ENCODE measurements around the gene MYO5B.

Gene MYO5B

DNA sequence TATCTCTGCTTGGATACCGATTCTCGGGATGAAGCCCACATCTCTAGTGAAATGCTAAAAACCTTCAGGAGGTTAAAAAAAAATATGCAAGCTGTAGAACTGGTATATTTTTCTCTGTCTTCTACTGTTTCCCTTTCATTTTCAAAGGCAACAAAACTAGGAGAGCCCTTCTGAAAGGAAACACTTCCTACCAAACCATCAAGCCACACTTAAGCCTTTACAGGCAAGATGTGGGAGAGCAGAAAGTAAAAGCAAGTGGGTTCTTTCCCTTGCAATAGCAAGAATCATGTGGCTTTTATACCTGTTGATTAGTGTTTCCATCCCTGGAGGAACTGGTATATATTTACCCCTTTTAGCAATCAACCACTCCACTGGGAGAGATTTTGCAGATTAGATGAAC lies 233.7 kb downstream of the MYO5B start:
- DNase-seq, result no peak

DNA sequence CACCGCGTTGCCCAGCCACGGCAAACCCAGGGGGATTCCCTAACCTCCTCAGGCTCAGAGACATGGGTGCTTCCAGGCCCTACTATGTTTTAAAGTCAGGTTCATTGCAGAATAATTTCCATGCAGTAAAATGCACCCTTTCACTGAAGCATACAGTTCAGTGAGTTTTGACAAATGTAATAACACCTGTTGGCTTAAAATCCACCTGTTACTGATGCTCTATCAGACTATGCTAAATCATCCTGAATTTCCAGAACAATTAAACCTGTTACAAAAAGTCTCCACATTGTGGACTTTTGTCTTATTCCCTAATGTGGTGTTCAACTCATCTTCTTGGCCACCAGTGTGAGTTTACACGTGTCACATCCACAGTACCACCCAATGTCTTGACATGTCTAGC lies 234.6 kb downstream of the MYO5B start:
- no peak for DNase-seq

DNA sequence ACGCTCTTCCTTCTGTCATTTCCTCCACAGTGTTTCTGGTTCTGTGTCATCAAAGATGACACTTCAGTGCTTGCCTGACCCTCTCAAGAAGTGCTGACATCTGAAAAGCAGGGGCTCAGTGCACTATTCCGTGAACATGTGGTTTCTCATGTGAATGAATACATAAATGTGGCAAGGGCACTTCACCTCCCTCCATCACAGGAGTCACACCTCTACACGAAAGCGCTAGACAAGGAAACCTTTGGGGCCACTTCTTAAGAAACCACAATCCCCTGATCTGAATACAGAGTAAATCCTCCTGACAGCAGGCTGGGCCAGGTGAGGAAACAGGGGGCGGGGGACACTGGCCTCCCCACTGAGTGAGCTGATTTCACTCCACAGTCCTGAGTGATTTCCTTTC lies 235.8 kb downstream of the MYO5B start:
- DNase-seq, result no peak

DNA sequence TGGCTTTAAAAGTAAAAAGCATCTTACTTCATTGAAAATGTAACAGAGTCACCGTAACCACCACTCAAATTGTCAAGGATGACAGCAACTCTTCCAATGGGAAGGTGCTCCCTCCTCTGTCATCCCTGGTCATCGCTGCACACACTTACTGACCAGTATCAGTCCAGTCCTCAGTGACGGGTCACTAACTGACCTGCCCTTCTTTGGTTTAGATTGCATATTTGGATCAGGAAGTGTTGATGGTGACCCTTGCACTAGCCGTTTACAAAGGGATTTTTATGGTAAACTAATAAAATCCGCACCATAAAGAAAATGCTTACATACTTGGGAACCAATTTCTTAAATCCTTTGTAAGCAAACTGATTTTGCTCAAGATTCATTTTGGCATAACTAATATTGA lies 239.7 kb downstream of the MYO5B start:
- DNase-seq, result no peak

DNA sequence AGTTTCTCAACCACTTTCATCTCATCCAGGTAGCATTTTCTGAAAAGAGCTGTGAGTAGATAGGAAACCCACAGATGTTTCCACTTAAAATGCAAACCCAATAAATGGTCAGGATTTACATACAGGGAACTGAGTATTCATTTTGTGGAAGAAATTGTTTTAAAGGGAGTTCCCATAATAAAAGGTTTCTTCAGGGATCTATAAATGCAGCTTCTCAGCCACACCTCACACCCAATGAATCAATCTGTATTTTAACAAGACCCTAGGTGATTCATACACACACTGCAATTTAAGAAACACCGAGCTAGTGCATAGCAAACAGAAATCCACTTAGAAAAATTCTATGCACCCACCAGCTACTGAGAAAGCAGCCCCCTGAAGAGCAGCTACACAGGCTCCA lies 241.6 kb downstream of the MYO5B start:
- DNase-seq, result no peak

DNA sequence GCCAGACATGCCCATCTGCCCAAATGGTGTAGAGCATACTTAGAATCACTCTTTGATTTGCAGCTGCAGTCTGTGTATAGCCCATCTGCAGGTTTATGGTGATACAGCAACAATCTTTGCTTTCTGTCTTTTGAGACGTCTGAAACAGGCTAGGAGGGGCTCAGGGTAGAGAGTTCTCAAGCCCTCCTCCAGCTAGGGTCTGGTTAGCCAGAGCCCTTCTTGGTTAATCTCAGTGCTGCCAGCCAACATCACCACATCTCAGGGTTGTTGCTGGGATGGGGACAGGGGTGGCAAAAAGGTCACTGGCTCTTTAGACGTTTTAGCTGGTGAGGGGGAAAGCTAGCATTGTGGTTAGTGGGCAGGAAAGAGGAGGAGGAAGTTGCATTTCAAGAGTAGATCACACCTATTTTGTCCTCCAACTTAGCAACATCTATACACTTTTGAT lies 245.0 kb downstream of the MYO5B start:
- DNase-seq, result no peak

DNA sequence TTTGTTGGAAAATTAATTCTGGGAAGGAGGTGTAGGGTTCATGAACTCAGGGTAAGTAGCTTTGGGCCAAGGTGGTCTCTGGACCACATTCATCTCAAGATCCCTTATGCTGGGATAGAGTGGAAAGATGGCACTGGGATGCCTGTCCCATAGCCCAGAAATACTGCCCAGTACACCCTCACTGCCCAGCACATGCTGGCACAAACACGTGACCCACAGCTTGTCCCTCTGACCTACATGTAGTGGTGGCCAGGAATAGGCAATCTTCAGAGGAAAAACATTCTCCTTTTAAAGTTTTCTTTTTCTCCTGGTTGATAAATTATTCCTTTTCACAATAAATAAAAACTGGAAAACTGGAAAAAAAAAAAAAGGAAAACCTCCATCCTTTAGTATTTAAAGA lies 246.0 kb downstream of the MYO5B start:
- no peak for DNase-seq

DNA sequence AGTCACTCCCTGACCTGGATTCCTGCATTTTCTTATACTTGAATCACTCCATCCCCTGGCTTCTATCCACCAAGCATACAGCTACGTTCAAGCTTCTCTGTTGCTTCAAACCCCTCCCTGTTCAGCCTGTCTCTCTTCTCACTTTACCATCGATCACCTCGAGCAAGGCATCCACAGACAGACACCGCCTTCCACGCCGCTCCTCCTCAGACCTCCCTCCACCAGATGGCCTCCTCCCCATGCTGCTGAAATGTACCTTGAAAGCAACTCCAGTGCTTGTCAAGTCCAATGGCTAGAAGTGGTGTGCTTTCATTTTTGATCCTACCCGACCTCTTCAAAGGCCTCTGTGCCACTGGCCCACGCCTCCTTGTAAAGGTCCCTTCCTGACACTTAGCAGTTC lies 250.3 kb downstream of the MYO5B start:
- peak in 1 of 2 experiments; percentile 9 for DNase-seq

DNA sequence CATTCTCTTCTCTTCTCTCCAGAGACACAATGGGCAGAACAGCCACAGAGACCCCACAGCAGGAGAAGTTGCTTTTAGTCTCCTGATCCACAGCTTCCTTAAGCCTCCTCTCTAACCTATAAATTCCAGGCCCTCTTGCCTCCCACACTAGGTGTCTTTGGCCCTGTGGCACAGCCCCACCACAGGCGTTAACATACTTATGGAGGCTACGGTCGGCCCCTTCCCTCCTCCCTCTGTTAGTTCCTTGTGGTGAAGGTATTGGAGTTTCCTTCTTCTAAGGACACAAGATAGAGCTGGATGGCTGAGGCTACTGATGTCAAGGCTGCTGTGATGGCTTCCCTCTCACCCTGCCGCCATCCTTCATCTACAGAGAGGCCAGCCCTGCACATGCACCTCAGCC lies 258.1 kb downstream of the MYO5B start:
- no peak for DNase-seq

DNA sequence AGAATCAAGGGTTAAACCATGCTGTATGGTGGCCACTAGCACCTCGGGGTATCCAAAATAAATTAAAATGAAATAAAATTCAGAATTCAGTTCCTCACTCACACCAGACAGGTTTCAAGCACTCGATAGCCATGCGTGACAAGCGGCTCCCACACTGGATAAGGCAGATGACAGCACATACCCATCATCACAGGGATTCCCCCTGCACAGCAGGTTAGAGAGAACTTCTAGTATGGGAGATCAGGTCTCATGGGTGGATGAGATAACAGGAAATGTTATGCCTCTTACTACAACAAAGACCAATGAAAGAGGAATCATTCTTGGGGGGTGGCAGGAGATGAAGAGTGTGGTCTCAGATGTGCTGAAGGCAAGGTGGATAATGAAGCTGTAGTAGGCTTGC lies 259.7 kb downstream of the MYO5B start:
- DNase-seq, result no peak

DNA sequence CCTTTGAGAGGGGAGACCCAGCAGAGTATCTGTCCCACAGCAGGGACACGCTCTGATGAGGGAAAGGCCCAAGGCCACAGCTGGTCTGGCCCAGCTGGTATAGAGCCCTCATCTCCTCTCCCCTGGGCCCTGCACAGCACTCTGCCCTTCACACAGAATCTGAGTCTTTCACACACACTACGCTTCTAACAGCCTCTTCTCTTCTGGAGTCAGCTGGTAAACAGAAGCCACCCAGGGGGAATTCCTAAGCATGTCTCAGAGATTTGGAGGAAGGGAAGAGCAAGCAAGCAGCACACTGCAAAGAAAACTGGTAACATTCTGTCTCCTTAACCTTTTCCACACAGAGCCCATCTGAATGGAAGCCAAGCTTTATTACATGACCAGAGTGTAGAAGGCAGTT lies 260.5 kb downstream of the MYO5B start:
- DNase-seq, result no peak

DNA sequence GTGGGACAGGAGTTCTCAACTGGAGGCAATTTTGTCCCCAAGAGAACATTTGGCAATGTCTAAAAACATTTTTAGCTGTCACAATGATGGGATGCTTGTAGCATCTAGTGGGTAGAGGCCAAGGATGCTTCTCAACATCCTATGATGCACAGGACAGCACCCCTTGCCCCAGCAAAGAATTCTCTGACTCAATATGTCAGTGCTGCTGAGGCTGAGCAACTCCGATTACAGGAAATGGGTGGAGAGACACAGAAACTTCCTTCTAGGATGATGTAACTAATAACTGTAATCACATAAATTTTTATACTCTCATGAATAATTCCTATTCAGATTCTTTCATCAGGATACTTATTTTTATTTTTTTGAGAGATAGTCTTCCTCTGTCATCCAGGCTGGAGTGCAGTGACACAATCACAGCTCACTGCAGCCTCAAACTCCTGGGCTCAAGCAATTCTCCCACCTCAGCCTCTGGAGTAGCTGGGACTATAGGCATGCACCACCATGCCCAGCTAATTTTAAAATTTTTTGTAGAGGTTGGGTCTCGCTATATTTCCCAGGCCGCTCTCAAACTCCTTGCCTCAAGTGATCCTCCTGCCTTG lies 261.3 kb downstream of the MYO5B start:
- no peak for DNase-seq

DNA sequence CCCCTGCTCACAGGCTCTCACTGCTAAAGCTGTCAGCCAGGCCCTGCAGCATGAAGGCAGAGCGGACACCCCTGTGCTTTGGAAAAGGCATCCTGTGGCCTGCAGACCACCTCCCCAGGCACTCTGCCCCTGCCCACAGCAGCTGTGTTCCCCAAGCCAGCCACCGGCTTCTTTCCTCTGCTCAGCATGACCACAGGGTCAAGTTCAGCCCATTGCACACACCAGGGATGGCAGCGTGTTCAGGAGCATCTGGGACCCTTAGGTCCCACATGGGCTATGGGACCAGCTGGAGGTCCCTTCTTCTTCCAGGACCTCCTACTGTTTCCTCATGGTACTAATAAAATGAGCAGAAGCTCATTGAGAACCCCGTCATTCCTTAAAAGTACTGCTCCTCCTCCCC lies 263.2 kb downstream of the MYO5B start:
- no peak for DNase-seq

DNA sequence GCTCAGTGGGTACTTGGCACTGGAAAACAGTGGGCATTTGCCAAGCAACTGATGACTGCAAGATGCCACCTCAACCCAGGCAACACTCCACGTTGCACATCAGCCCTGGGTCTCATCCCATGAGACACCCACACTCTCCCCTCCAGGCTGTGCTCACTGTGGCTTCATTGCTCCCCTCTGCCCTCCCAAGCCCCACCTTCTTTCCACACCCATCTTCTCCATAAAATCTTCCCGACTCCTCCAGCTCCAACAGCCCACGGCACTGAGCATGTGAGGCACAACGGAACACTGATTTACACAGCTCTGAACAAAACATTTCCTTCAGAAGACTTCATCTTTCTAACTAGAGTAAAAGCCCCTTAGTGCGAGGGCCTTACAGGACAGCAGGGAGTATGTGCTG lies 263.8 kb downstream of the MYO5B start:
- DNase-seq, result no peak

DNA sequence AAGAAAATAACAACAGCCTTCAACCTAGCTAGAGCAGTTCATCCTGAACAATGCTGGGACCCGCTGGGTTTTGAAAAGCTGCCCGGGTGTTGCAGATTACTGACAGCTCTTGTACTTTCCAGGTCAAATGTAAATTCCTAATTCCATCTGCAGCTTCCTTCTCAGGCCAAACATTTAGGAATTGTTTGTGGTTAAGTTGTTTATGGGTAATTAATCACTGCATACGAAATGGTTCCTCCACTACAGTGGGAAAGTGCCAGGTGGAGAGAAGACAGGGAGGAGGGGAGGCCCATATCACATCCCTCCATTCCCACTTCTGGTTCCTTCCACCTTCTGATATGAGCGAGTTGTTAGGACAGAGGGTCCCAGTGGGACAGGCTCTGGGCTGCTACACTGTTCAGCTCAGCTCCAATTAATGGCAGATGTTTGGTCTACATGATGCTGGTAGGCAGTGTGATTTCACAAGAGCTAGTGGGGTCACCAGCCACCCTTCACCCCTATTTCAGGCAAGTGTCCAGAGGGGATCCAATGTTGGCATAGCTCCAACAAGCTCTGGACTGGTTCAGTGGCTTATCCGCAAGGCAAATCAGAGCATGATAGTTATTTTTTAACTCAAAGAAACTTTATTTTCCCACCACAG lies 268.7 kb downstream of the MYO5B start:
- no peak for DNase-seq

DNA sequence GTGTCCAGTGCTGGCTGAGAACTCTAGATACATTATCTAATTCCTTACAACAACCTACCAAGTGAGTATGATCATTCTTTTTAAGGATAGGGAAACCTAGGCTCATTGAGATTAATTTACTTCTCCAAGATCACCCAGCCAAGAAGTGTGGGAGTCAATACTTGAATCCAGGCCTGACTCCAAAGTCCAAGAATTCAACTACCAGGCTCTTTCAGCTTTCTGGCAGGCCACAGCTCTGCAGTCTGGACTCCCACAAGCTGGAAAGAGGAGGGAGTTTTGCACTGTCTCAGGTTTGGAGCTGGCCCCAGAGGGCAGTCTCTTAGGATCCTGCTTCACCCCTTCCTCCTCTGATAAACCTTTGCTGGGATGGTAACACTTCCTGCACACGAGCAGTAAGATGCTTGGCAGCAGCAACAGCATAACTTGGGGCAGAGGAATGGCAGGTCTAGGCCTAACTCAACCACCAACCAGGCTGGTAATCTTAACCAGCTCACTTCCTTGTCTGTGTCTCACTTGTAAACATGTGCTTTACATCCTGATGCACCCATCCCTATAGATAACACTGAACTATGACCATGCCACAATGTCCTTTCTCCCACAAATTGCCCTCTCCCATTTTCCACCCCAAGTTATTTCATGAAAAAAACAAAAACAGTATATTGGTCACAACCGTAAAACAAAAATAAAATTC lies 270.5 kb downstream of the MYO5B start:
- DNase-seq, result no peak

DNA sequence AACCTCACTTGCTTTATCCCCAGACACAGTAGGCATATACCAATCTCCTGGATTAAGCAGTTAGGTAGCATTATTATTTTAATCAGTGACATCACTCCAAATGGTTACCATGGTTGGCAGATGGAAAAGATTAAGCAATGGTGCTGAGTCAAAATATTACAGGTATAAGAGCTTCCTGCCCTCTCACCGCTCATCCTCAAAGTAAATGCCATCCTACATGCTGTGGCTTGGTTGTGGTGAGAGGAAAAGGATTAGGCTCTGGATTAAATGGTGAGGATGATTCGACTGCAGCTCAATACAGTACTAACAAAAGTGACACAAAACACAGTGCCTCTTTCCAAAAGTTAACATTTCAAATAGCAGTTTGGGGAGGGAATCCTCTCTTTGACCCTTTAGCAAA lies 272.7 kb downstream of the MYO5B start:
- no peak for DNase-seq

DNA sequence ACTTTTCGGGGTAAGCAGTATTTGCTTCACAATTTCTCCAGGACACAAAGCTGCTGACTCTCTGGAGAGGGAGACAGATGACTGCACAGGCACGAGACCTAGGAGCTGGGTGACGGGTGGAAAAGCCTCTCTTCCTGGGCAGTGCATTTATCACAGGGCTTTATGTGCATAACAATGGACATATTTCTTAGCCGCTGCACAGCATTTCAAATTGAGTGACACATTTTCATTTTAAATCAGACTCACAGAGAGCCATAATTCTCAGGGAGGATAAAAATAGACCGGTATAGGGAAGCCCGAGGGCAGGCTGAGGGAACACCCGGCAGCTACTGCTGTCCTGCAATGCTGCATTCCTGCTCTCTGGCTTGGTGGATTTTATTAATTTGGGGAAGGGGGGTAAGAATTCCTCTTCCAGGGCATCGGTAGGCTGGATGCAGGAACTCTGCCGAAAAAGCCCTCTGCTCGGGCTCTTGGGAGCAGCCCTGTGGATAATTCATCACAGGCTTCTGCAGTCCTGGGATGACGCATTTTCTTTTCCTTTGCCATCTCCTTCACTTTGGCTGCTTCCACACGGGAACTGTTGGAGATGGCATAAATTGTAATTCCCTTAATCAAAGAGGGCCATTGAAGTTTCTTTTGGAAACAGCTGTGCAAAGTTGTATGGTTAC lies 273.5 kb downstream of the MYO5B start:
- no peak for DNase-seq

DNA sequence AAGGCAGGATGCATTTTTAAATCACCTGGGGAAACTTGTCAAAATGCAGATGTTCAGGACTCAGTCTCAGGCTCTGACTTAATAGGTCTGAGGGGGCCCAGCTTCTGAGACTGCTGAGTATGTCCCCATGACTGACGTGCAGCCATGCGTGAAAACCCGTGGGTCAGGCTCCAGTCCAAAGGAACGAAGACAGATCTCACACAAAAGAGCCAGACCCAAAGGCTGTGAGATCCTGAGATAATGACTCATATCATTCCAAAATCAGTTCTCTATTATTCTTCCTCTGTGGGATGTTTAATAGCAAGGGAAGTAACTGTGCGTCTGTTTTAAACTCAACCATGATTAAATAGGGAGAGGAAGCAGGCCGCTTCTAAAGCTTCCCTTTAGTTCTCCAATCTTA lies 274.2 kb downstream of the MYO5B start:
- no peak for DNase-seq

DNA sequence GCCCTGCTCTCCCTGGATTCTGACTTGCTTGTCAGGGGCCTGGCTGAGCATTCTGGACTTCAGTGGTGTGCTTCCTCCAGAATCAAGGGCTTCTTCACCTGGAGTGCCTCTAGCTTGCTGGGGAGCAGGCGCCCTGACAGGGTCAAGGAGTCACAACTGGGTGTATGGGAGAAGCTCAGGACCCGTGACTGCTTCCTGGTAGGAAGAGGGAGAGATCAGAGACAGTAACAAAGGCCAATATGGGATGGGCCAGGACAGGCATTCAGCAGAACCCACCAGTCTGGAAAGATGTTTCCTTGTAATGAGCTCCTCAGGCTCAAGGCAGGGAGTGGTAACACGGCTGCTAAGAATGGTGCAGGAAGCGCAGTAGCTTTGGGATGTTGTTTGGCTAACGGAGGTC lies 277.2 kb downstream of the MYO5B start:
- no peak for DNase-seq

DNA sequence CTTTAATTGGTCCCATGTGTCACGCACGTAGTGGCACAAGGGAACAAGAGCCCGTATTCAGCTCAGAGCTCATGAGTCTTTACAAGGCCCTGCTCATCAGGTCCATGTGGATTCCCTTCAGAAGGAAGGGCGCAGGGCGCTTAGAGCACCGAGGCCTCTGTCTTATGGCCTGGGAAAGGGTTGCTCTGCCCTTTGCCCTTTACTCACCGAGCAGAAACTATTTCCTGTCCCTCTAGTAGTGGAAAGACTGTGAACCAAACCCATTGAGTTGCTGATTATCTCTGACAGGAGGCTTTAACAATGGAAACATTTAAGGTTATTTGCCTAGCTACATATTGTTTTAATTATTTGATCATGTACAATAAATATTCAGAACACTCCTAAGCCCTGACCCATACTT lies 279.6 kb downstream of the MYO5B start:
- no peak for DNase-seq

DNA sequence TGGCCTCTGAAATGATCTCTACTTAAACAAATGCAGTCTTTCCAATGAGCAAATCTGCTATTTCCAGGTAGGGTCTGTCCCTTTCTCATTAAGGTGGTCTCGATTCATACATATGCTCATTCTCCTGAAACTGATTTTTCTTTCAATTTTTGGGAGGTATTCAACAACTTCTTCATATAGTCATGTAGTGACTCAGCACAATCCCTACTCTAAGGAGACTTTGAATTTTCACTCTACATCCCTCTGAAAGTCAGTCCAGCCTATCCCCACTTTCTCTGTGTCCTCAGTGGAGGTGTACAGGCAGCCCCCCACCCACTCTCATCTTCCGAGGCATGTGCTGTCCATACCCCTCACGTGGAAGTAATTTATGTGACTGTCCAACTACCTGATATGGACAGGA lies 281.7 kb downstream of the MYO5B start:
- no peak for DNase-seq

DNA sequence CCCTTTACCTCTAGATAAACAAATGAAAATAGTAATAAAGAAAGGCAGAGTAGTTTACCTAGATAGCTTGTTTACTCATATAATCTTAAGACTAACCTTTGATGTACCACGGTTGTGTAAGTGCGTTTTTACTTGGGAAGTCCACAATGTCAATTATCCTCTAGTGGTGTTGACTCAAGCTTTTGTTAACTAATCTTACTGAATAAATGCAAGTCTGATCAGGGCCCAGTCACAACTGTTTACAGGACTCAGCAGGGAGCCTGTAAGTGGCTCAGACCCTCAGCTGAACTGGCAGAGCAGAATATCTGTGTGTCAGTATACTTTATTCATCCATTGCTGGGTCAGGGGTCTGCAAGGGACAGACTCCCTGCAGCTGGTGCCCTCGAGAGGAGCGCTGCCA lies 283.5 kb downstream of the MYO5B start:
- no peak for DNase-seq

DNA sequence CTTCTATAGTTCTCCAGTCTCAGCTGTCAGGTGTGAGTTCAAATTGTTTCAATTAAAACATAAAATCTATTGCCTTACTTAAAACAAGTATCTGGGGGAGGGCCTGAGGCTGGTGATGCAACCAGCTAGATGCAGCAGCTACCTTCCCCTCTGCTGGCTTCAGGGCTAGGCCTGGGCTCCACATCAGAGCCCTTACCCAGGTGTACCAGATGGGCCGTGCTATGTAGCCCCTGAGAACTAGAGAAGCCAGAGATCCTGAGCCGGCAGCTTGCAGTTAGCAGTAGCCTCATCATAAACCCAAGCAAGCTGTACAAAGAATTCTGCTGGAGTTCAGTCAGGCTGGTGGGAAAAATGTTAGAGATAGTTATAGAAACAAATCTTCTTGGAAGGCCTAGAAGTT lies 284.0 kb downstream of the MYO5B start:
- no peak for DNase-seq

All from NCI-H1930 (cell line).